ENCODE data around the gene IPO9.
A peak's percentile ranks its signal among the peaks of the same experiment; 100 is the strongest.

IPO9 gene

DNA sequence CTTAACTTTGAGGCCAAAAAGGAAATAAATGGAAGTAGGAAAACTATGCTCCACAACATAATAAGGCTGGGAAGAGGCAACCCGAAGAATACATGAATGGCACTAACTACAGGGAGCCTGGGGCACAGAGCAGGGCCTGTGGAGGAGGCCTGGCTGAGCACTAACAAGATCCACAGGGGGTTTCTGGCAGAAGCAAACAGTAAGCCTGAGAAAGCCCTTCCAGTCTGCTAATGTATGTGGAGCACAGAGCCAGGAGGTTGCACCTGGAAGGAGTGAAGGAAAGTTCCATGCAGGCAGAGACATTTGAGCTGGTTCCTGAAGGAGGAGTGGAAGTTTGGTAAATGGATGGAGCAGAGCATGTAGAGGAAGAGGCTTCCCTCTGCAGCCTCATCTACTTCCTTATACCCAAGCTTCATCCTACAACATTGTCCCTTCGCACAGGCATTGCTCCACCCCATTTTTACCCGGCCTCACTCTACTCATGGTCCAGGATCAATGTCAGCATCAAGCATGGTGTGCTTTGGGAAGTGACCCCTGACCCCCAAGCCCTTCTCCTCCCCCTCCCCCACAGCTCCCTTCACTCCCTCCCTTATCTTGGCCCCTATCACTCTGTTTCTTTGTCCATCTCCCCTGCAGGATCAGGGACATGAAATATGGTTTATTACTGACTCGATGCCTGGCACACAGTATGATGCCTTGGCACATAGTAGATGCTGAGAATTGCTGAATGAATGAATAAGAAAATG, 83.0 kb downstream of the IPO9 start:
- H3K9me3 Mint-ChIP-seq, result no peaks in the 10 kb centered on the region
- peaks cover 2% of the 10 kb centered on the region for H3K27me3 Mint-ChIP-seq
- H3K4me3 Mint-ChIP-seq, result no peak overlapping the region
- H3K36me3 Mint-ChIP-seq (ENCODE audit: low read depth), result no peaks in the 10 kb centered on the region
- ATAC-seq (no peak), DNase-seq (no peak)
- H3K4me1 Mint-ChIP-seq, result peaks cover 2% of the 10 kb centered on the region
- no peak overlapping the region for H3K27ac Mint-ChIP-seq

DNA sequence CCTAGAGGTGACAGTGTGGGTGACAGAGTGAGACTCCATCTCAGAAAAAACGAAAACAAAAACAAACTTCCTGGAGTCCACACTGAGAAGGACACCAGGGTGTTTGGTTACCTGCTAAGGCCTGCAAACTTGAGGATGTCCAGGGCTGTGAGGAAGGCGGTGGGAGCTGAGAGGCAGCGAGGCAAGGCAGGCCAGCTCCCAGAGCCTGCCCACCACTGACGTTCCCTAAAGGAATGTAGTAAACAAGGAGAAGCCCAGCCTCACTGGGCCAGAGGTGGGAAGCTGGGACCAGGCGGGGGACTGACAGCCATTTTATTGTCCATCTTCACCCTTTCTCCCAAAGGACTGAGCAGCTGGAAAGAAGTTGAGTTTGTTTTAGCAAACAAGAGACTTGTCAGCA, 83.9 kb downstream of the IPO9 start:
- peaks cover 2% of the 10 kb centered on the region for H3K27me3 Mint-ChIP-seq
- H3K27ac Mint-ChIP-seq, result no peak overlapping the region
- no peaks in the 10 kb centered on the region for H3K9me3 Mint-ChIP-seq
- ATAC-seq (no peak), DNase-seq (no peak)
- H3K36me3 Mint-ChIP-seq (ENCODE audit: low read depth), result no peaks in the 10 kb centered on the region
- no peak overlapping the region for H3K4me3 Mint-ChIP-seq
- H3K4me1 Mint-ChIP-seq, result peaks cover 2% of the 10 kb centered on the region

DNA sequence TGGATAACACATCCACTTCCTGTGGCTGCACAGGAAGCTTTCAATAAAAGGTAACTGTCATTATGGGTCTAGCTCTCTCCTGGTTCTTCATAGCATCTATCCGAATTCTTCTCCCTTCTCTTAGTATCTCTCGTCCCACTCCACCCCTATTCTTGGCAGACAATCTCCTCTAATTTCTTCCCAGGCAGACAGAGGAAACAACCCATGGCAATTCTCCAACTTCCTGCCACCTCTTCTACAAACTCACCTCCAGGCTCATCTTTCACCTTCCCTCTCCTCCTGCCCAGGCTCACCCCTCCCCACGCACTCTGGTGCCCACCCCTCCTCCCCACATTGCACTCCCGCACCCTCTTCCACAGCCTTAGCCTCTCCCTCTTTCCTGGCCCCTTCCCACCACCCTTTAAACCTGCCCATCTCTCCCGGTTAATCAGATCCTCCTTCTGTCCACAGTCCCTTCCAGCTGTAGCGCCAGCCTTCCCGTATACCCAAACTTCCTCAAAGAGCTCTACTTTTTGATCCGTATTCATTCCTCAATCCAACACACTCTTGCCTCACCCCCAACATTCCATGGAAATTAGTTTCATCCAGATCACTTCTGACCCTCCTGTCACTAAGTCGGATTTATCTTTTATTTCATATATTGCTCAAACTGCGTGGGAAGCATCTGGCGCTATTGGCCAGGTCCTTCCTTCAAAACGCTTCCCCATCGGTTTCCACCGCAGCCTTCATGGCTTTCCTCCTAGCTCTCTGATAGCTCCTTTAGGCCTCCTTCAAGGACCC, 85.7 kb downstream of the IPO9 start:
- peaks cover 2% of the 10 kb centered on the region for H3K27me3 Mint-ChIP-seq
- H3K9me3 Mint-ChIP-seq, result no peaks in the 10 kb centered on the region
- no peaks in the 10 kb centered on the region for H3K36me3 Mint-ChIP-seq (ENCODE audit: low read depth)
- DNase-seq (no peak), ATAC-seq (no peak)
- H3K4me1 Mint-ChIP-seq, result peaks cover 2% of the 10 kb centered on the region
- no peak overlapping the region for H3K4me3 Mint-ChIP-seq
- no peak overlapping the region for H3K27ac Mint-ChIP-seq

DNA sequence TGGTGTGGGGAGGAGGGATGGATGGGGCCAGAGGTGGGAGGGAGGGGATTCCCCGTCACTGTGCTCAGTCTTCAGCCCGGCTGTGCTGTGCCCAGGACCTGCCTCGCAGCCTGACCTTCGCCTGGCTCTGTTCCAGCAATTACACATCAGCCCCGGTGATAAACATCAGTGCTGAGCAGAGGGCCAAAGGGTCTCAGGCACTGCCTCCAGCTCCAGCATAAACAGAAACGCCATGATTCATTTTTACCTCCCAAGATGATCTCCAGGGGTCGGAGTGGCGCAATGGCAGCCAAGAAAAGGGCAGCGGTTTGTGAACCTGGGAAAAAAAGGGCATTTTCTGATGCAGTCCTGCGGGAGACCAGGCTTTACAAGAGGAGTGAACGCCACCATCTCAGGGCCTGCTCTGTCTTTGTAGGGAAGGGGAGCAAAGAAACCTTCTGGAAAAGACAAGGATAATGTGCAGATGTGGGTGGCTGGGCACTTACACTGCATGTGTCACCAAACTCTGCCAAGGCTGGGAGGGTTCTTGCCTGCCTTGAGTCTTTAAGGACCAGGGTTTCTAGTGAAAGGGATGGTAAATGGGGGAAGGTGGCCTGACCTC, 87.8 kb downstream of the IPO9 start:
- Mint-ChIP-seq H3K4me1 (peaks cover 2% of the 10 kb centered on the region), H3K36me3 (ENCODE audit: low read depth) (no peaks in the 10 kb centered on the region), H3K4me3 (no peak overlapping the region), H3K9me3 (no peaks in the 10 kb centered on the region), H3K27ac (no peak overlapping the region), H3K27me3 (peaks cover 5% of the 10 kb centered on the region)
- DNase-seq (peak; percentile 13), ATAC-seq (peak; percentile 68)

DNA sequence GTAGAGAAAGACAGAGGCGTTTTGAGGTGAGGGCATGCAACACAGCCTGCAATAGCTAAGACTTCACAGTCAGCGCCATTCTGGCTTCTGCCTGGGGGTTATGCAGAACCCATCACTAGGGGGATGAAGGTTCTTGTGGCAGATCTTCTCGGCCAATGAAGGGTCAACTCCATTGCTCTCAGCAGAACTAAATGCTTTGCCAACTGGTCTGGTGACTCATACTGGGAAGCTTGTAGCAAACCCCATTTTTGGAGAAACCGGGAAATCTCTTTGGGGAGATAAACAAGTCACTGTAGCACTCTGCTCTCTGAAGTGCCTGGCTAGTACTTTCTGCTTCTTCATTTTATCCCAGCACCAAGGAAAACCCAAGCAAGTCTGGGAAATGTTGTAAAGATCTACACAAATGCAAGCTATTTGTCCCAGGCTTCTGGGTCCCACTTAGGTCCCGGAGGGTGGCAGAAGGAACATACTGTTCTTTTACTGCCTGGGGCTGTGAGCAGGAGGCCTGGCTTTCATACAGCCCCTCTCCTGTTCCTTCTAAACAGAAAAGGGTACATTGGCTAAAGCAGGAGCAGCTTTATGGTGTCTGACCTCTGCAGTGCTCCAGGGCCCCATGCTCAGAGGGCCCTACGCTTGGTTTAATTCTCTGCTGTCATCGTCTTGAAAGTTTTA, 88.5 kb downstream of the IPO9 start:
- H3K27ac Mint-ChIP-seq, result no peak overlapping the region
- no peaks in the 10 kb centered on the region for H3K36me3 Mint-ChIP-seq (ENCODE audit: low read depth)
- peaks cover 2% of the 10 kb centered on the region for H3K4me1 Mint-ChIP-seq
- H3K4me3 Mint-ChIP-seq, result no peak overlapping the region
- no peaks in the 10 kb centered on the region for H3K9me3 Mint-ChIP-seq
- DNase-seq, result no peak
- peaks cover 5% of the 10 kb centered on the region for H3K27me3 Mint-ChIP-seq
- ATAC-seq, result no peak

DNA sequence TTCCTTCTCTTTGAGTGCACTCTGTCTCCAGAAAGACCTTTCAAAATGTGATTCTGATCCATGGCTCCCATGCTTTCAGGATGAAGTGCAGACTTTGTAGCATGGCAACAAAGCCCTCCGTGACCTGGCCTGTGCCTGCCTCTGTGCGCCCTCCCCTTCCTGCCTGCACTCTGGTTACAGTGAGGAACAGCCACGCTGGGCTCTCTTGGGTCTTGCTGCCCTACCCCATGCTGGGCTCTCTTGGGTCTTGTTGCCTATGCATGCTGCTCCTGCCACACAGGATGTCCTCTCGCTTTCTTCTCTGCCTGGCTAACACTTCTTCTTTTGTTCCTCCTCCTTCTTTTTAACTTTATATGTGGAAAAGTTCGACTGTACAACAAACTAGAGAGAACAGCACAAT, 89.4 kb downstream of the IPO9 start:
- ATAC-seq (no peak), DNase-seq (no peak)
- peaks cover 7% of the 10 kb centered on the region for H3K27me3 Mint-ChIP-seq
- no peaks in the 10 kb centered on the region for H3K36me3 Mint-ChIP-seq (ENCODE audit: low read depth)
- H3K27ac Mint-ChIP-seq, result no peak overlapping the region
- H3K4me3 Mint-ChIP-seq, result no peak overlapping the region
- H3K9me3 Mint-ChIP-seq, result no peaks in the 10 kb centered on the region
- peaks cover 2% of the 10 kb centered on the region for H3K4me1 Mint-ChIP-seq

DNA sequence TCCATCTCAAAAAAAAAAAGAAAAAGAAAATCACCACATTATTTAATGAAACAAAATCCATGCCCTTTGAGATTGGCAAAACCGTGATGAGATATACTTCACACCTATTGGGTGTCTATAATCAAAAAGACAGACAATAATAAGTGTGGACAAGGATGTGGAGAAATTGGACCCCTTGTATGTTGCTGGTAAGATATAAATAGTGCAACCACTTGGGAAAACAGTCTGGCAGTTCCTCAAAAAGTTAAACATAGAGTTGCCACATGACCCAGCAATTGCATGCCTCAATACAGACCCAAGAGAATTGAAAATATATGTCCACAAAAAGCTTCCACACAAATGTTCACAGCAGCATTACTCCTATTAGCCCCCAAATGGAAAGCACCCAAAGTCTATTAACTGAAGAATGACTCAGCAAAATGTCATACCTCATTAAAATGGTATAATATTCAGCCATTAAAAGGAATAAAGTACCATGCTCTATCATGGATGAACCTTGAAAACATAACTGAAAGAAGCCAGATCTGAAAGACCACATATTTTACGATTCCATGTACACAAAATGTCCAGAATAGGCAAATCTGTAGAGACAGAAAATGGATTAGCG, 93.1 kb downstream of the IPO9 start:
- Mint-ChIP-seq H3K27ac (no peak overlapping the region), H3K36me3 (ENCODE audit: low read depth) (no peaks in the 10 kb centered on the region), H3K9me3 (no peaks in the 10 kb centered on the region)

DNA sequence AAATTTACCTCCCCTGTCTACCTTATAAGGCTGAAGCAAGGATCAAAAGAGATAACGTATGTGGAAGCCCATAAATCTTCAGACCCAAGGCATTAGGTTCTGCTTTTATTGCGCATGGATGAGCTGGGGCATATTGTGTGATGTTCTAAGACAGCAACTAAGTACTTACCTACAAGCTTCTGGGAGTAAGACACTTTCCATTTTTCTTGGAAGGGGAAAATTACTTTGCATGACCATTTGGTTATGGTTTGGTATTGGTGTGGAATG, 96.3 kb downstream of the IPO9 start:
- ATAC-seq (no peak), DNase-seq (no peak)
- no peak overlapping the region for H3K27ac Mint-ChIP-seq
- H3K4me1 Mint-ChIP-seq, result no peaks in the 10 kb centered on the region
- H3K36me3 Mint-ChIP-seq (ENCODE audit: low read depth), result no peaks in the 10 kb centered on the region
- no peaks in the 10 kb centered on the region for H3K9me3 Mint-ChIP-seq
- no peak overlapping the region for H3K4me3 Mint-ChIP-seq
- H3K27me3 Mint-ChIP-seq, result peaks cover 10% of the 10 kb centered on the region

More for the DNA sequence above, 93.1 kb downstream of the IPO9 start:
- ATAC-seq, result no peak
- no peak for DNase-seq
- Mint-ChIP-seq H3K4me1 (no peaks in the 10 kb centered on the region), H3K4me3 (no peak overlapping the region), H3K27me3 (peaks cover 10% of the 10 kb centered on the region)

DNA sequence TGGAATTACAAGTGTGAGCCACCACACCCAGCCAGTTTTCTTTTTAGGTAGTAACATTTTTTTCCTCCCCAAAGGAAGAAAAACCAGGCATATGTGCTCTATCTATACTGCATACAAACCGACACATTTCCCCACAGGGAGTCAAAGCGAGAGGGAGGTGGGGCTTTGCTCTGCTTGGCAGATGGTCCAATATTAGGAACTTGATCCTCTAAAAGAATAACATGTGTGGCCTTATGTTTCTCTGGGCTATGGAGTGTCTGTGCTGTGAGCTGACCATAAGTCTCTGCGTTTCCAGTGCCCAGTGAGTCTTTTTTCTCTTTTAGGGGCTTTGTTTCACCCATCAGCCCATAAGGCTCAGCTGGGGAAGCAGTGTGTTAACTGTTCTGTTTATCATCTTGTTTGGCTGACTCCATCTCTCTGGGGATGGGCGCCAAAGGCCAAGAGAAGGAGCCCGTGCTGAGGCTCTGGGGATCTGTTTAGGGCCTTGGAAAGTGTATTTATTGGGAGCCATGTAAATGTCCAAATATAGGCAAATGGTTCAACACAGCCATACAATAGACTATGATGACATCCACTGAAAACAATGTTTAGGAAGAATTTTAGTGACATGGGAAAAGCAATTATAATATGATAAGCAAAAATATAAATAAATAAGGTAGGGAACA, 97.2 kb downstream of the IPO9 start:
- Mint-ChIP-seq H3K9me3 (no peaks in the 10 kb centered on the region), H3K4me3 (no peak overlapping the region), H3K27me3 (peaks cover 9% of the 10 kb centered on the region), H3K36me3 (ENCODE audit: low read depth) (no peaks in the 10 kb centered on the region), H3K27ac (no peak overlapping the region), H3K4me1 (no peaks in the 10 kb centered on the region)
- no peak for ATAC-seq
- DNase-seq, result no peak

DNA sequence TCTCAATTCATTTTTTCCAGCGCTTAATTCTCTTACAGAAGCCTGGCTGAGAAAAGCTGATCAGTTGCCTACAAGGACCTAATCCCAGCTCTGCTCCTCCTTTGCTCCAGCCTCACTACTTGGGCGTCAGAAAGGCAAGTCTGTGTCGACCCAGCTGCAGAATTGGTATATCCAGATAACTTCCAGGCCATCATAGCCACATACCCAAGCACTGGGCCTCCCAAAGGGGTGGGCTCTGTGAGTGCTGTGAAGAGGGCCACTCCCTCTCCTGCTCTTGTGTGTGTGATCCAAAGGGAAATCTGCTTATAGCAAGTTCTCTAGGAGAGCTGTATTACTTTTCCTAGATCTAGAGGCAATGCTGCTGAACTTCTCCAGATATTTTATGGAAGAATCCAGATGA, 99.3 kb downstream of the IPO9 start:
- Mint-ChIP-seq H3K4me3 (no peak overlapping the region), H3K4me1 (no peaks in the 10 kb centered on the region), H3K36me3 (ENCODE audit: low read depth) (no peaks in the 10 kb centered on the region), H3K27me3 (peaks cover 7% of the 10 kb centered on the region), H3K9me3 (no peaks in the 10 kb centered on the region), H3K27ac (no peak overlapping the region)
- ATAC-seq, result no peak
- no peak for DNase-seq

DNA sequence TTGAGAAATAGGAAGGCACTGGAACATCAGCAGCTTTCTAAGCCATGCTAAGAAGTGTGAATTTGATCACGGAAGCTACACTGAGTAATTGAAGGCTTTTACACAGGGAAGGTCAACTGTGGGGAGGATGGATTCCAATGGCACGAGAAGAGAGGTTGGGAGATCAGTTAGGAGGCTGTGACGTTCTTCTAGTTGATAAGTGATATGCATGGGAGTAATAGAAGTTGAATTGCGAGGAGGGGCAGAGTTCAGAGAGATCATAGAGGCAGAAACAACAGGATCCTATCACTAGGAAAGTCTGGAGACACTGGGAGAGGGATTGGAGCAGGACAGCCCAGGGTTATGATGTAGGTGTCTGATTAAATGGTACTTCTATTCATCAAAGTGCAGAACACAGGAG, 101.2 kb downstream of the IPO9 start:
- Mint-ChIP-seq H3K4me3 (no peak overlapping the region), H3K9me3 (no peaks in the 10 kb centered on the region), H3K27ac (no peak overlapping the region), H3K36me3 (ENCODE audit: low read depth) (no peaks in the 10 kb centered on the region), H3K27me3 (peaks cover 7% of the 10 kb centered on the region), H3K4me1 (no peaks in the 10 kb centered on the region)
- DNase-seq (no peak), ATAC-seq (no peak)

DNA sequence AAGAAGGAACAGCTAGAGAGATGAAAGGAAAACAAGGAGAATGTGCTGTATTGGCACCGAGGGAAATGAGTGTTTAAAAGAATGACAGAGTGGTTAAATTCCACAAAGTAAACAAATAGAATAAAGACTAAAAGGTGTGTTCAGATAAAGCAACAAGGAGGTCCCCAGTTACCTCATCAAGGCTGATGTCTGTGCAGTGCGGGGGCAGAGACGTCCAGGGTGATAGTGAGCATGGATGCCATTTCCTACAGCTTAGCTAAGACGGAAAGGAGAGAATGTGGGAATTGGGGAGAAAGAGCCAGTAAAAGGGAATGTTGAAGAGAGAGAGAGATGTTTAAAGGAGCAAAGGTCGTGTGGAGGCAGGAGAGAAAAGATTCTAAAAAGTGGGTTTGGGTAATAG, 101.8 kb downstream of the IPO9 start:
- DNase-seq (no peak), ATAC-seq (no peak)
- Mint-ChIP-seq H3K4me1 (no peaks in the 10 kb centered on the region), H3K27me3 (peaks cover 7% of the 10 kb centered on the region), H3K9me3 (no peaks in the 10 kb centered on the region), H3K4me3 (no peak overlapping the region), H3K27ac (no peak overlapping the region), H3K36me3 (ENCODE audit: low read depth) (no peaks in the 10 kb centered on the region)

All from activated naive CD8-positive, alpha-beta T cell treated with anti-CD3 and anti-CD28 coated beads, Interleukin-2, amount 50 U/mL, for 24 hours (primary cell).